Neural cell (in vitro differentiated cells): Measurements from ENCODE around the gene ARF4. TPM values are rescaled to one million over a fixed set of nuclear protein-coding genes. Genes with fewer than 3 reads are reported as not detected.

ENCODE experiments used
- H2AFZ ChIP-seq: fragments of 200-600, 300-800 bp; sonication (generic), shearing (Covaris generic); 2 replicates; pipeline ENCODE4 v1.6.0; 2014; ENCODE audit warnings: low read depth, mild to moderate bottlenecking, antibody characterized with exemption, low read length, moderate library complexity
- H3F3A ChIP-seq: fragments of 200-600 bp; shearing (Covaris generic); 2 replicates; pipeline ENCODE4 v1.6.1; 2016; ENCODE audit warnings: mild to moderate bottlenecking, moderate library complexity, mixed read lengths, antibody characterized with exemption, low read length; ENCODE audit not compliant: insufficient read depth, poor library complexity, severe bottlenecking
- H3K27ac ChIP-seq: fragments of 200-600, 300-800 bp; sonication (generic), shearing (Covaris generic); 2 replicates; pipeline ENCODE4 v1.5.1; 2014; ENCODE audit warnings: mild to moderate bottlenecking, low read length, moderate library complexity
- H3K27me3 ChIP-seq: fragments of 300-800, 200-600 bp; sonication (generic), shearing (Covaris generic); 2 replicates; pipeline ENCODE4 v1.6.0; 2014; ENCODE audit warnings: mild to moderate bottlenecking, low read depth, low read length, moderate library complexity; ENCODE audit not compliant: insufficient read depth
- H3K36me3 ChIP-seq: fragments of 300-800, 200-600 bp; sonication (generic), shearing (Covaris generic); 2 replicates; pipeline ENCODE4 v1.5.1; 2014; ENCODE audit warnings: mild to moderate bottlenecking, antibody characterized with exemption, low read length, moderate library complexity; ENCODE audit not compliant: insufficient read depth
- H3K4me2 ChIP-seq: fragments of 300-800, 200-600 bp; sonication (generic), shearing (Covaris generic); 2 replicates; pipeline ENCODE4 v1.6.0; 2014; ENCODE audit warnings: mild to moderate bottlenecking, low read length
- H3K4me3 ChIP-seq: fragments of 300-800, 200-600 bp; sonication (generic), shearing (Covaris generic); 2 replicates; pipeline ENCODE4 v1.5.1; 2014; ENCODE audit warnings: mild to moderate bottlenecking, low read length, moderate library complexity
- H3K79me2 ChIP-seq: fragments of 200-600 bp; shearing (Covaris generic); replicated peaks from 2 replicates; pipeline ENCODE4 v1.6.0; 2014; ENCODE audit warnings: mild to moderate bottlenecking, low read length, moderate library complexity; ENCODE audit not compliant: insufficient read depth
- H3K9ac ChIP-seq: fragments of 300-800, 200-600 bp; sonication (generic), shearing (Covaris generic); 2 replicates; pipeline ENCODE4 v1.6.1; 2016; ENCODE audit warnings: mild to moderate bottlenecking, low read length, mixed read lengths
- H3K9me2 ChIP-seq: fragments of 200-600 bp; shearing (Covaris generic); 2 replicates; pipeline ENCODE4 v1.6.1; 2016; ENCODE audit warnings: mild to moderate bottlenecking, low read length, mixed read lengths; ENCODE audit not compliant: insufficient read depth
- H3K9me3 ChIP-seq: fragments of 200-600, 300-800 bp; sonication (generic), shearing (Covaris generic); 2 replicates; pipeline ENCODE4 v1.6.1; 2016; ENCODE audit warnings: mild to moderate bottlenecking, mixed run types, low read length, moderate library complexity, mixed read lengths
- H4K20me1 ChIP-seq: fragments of 200-600 bp; shearing (Covaris generic); 2 replicates; pipeline ENCODE4 v1.6.1; 2016; ENCODE audit warnings: mild to moderate bottlenecking, mixed run types; ENCODE audit not compliant: insufficient read depth
- EP300 ChIP-seq: fragments of 450-650 bp; conservative IDR thresholded peaks from 2 replicates; pipeline ENCODE4 v1.6.1; 2014; ENCODE audit warnings: antibody characterized with exemption, mild to moderate bottlenecking, moderate library complexity; ENCODE audit not compliant: poor library complexity, severe bottlenecking
- EZH2 ChIP-seq: fragments of 200-600, 300-800 bp; shearing (Covaris generic), sonication (generic); IDR thresholded peaks from 2 replicates; pipeline ENCODE4 v1.6.1; 2014; ENCODE audit warnings: antibody characterized with exemption, low read length, borderline replicate concordance, mild to moderate bottlenecking; ENCODE audit not compliant: insufficient read depth, poor library complexity, severe bottlenecking
- MXI1 ChIP-seq: fragments of 450-650 bp; conservative IDR thresholded peaks from 2 replicates; pipeline ENCODE4 v1.6.1; 2014; ENCODE audit warnings: antibody characterized with exemption, mild to moderate bottlenecking; ENCODE audit not compliant: poor library complexity, severe bottlenecking
- POLR2AphosphoS5 ChIP-seq: IDR thresholded peaks from 2 replicates; pipeline ENCODE4 v1.6.1; 2012
- RAD21 ChIP-seq: fragments of 450-650 bp; conservative IDR thresholded peaks from 2 replicates; pipeline ENCODE4 v1.6.1; 2014; ENCODE audit warnings: antibody characterized with exemption, mild to moderate bottlenecking, moderate library complexity
- SMC3 ChIP-seq: fragments of 450-650 bp; conservative IDR thresholded peaks from 2 replicates; pipeline ENCODE4 v1.6.1; 2014; ENCODE audit warnings: antibody characterized with exemption, mild to moderate bottlenecking, moderate library complexity; ENCODE audit not compliant: poor library complexity
- TAF1 ChIP-seq: IDR thresholded peaks from 2 replicates; pipeline ENCODE4 v1.6.1; 2012; ENCODE audit warnings: low read depth
- polyA plus RNA-seq: library from polyadenylated mRNA; depleted of rRNA; stranded (reverse); fragments of >200 nt; gene quantifications from 2 replicates; pipeline ENCODE4 v1.2.3, GENCODE V29; 2014
- TF ChIP-seq, protein P1 (sequence below): fragments of 450-650 bp; IDR thresholded peaks from 2 replicates; pipeline ENCODE4 v1.5.1; 2014; ENCODE audit warnings: antibody characterized with exemption, mild to moderate bottlenecking, moderate library complexity; ENCODE audit not compliant: poor library complexity, severe bottlenecking
- TF ChIP-seq, protein P2 (sequence below): IDR thresholded peaks from 2 replicates; pipeline ENCODE4 v1.6.1; 2012; ENCODE audit warnings: borderline replicate concordance

ARF4 gene
- polyA plus RNA-seq, 1 donor from 2014 or later: 284 TPM

DNA sequence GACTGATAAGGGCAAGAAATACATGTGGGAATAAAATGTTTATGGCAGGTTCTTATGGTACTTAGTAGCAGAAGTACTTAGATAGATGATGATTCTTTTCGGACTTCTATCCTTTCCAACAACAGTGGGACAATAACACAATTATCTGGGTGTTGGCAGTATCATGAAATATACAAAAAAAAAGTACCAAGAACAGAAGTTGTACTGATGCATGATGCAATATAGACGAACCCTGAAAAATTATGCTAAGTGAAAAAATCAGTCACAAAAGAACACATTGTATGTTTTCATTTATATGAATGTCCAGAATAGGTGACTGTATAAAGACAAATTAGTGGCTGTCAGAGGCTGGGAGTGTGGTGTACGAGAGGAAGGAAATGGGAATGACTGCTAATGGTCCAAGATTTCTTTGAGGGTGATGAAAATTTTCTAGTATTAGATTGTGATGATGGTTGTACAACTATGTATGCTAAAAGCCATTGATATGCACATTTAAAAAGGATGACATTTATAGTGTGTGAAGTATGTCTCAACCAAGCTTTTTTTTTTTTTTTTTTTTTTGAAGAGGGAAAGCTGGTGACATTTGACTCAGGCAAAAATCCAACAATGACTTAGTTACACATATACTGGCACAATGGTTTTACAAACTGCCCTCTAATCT, 21.0 kb downstream of the ARF4 start:
- Histone ChIP-seq H3K4me2 (no peak overlapping the region), H3K36me3 (no peaks in the 10 kb centered on the region), H4K20me1 (peaks cover 3% of the 10 kb centered on the region), H3K4me3 (no peak overlapping the region), H3K9me2 (no peaks in the 10 kb centered on the region), H3K27ac (no peak overlapping the region), H2AFZ (no peak overlapping the region), H3K9ac (no peak overlapping the region), H3K27me3 (no peaks in the 10 kb centered on the region), H3F3A (no peaks in the 10 kb centered on the region), H3K9me3 (no peaks in the 10 kb centered on the region), H3K79me2 (peaks cover 3% of the 10 kb centered on the region)
- TF ChIP-seq RAD21 (no peak), MXI1 (no peak), SMC3 (no peak), TAF1 (no peak), EZH2 (no peak), EP300 (no peak), POLR2AphosphoS5 (no peak)
- TF ChIP-seq, protein P1, sequence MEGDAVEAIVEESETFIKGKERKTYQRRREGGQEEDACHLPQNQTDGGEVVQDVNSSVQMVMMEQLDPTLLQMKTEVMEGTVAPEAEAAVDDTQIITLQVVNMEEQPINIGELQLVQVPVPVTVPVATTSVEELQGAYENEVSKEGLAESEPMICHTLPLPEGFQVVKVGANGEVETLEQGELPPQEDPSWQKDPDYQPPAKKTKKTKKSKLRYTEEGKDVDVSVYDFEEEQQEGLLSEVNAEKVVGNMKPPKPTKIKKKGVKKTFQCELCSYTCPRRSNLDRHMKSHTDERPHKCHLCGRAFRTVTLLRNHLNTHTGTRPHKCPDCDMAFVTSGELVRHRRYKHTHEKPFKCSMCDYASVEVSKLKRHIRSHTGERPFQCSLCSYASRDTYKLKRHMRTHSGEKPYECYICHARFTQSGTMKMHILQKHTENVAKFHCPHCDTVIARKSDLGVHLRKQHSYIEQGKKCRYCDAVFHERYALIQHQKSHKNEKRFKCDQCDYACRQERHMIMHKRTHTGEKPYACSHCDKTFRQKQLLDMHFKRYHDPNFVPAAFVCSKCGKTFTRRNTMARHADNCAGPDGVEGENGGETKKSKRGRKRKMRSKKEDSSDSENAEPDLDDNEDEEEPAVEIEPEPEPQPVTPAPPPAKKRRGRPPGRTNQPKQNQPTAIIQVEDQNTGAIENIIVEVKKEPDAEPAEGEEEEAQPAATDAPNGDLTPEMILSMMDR: no peak
- TF ChIP-seq, protein P2, sequence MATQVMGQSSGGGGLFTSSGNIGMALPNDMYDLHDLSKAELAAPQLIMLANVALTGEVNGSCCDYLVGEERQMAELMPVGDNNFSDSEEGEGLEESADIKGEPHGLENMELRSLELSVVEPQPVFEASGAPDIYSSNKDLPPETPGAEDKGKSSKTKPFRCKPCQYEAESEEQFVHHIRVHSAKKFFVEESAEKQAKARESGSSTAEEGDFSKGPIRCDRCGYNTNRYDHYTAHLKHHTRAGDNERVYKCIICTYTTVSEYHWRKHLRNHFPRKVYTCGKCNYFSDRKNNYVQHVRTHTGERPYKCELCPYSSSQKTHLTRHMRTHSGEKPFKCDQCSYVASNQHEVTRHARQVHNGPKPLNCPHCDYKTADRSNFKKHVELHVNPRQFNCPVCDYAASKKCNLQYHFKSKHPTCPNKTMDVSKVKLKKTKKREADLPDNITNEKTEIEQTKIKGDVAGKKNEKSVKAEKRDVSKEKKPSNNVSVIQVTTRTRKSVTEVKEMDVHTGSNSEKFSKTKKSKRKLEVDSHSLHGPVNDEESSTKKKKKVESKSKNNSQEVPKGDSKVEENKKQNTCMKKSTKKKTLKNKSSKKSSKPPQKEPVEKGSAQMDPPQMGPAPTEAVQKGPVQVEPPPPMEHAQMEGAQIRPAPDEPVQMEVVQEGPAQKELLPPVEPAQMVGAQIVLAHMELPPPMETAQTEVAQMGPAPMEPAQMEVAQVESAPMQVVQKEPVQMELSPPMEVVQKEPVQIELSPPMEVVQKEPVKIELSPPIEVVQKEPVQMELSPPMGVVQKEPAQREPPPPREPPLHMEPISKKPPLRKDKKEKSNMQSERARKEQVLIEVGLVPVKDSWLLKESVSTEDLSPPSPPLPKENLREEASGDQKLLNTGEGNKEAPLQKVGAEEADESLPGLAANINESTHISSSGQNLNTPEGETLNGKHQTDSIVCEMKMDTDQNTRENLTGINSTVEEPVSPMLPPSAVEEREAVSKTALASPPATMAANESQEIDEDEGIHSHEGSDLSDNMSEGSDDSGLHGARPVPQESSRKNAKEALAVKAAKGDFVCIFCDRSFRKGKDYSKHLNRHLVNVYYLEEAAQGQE: no peak

DNA sequence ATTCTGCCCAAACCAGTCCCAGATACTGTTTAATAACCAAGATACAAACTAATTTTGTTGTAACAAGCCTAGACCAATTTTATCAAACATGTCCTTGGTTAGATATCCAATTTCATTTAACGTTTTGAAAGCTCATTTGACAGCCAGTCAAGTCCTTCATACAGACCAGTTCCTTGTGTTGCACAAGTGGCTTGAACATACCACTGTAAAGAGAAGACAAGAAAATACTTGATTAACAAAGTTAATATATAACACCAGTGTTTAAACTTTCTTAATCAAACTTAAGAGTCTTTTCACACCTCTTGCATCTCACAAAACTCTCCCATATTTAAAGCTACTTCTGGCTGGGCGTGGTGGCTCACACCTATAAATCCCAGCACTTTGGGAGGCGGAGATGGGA, 25.0 kb downstream of the ARF4 start:
- H3K27ac ChIP-seq: no peak overlapping the region
- TF ChIP-seq, protein P1: no peak
- TF ChIP-seq EZH2 (no peak), RAD21 (no peak), EP300 (no peak), POLR2AphosphoS5 (no peak), MXI1 (no peak), TAF1 (no peak), SMC3 (no peak)
- TF ChIP-seq, protein P2: no peak
- no peaks in the 10 kb centered on the region for H4K20me1 ChIP-seq
- H3K9me2 ChIP-seq: no peaks in the 10 kb centered on the region
- no peaks in the 10 kb centered on the region for H3K9me3 ChIP-seq
- no peak overlapping the region for H3K4me3 ChIP-seq
- no peaks in the 10 kb centered on the region for H3K27me3 ChIP-seq
- no peak overlapping the region for H2AFZ ChIP-seq
- H3K36me3 ChIP-seq: no peaks in the 10 kb centered on the region
- H3K9ac ChIP-seq: no peak overlapping the region
- H3K4me2 ChIP-seq: no peak overlapping the region
- H3F3A ChIP-seq: no peaks in the 10 kb centered on the region
- peaks cover under 1% of the 10 kb centered on the region for H3K79me2 ChIP-seq
